Breast epithelium (tissue), 3 donors: ENCODE measurements around the gene PPP1R7.

Experiments used
- CTCF ChIP-seq, 3 donors: fragments of 450-650 bp; IDR thresholded peaks; one replicate each; pipeline ENCODE4 v1.5.1; 2016 to 2017; ENCODE audit warnings: antibody characterized with exemption in 3 of 3, mild to moderate bottlenecking in 3 of 3, moderate library complexity in 3 of 3
- POLR2A ChIP-seq: fragments of 450-650 bp; IDR thresholded peaks from one replicate; pipeline ENCODE4 v1.6.1; 2016; ENCODE audit warnings: antibody characterized with exemption, mild to moderate bottlenecking, moderate library complexity

GRCh38 chr2:241228081-241228859, 78.0 kb downstream of the PPP1R7 start:
- TF ChIP-seq POLR2A (no peak), CTCF (IDR thresholded peaks at IDR 0.05) (no peak)
